Keratinocyte (primary cell): ENCODE measurements around the gene PFKFB3. TPM values are rescaled to one million over a fixed set of nuclear protein-coding genes. Genes with fewer than 3 reads are reported as not detected.
A peak's percentile ranks its signal among the peaks of the same experiment; 100 is the strongest.

ENCODE experiments used
- DNase-seq: peaks from one replicate; pipeline ENCODE4 v3.0.0-alpha.2; 2011; ENCODE audit warnings: low read depth, missing footprints, low spot score
- FAIRE-seq: peaks from 2 replicates; lab custom pipeline; 2011; peaks lifted over from hg19 to GRCh38; lab: Jason Lieb, UNC
- H2AFZ ChIP-seq: 2 replicates; pipeline ENCODE4 v1.6.0; 2012; ENCODE audit warnings: low read length, control low read depth, inconsistent platforms; ENCODE audit not compliant: control insufficient read depth
- H3K27ac ChIP-seq: 2 replicates; pipeline ENCODE4 v1.5.1; 2011; ENCODE audit warnings: low read length; ENCODE audit not compliant: control insufficient read depth, insufficient read depth
- H3K27me3 ChIP-seq: 3 replicates; pipeline ENCODE4 v1.6.0; 2011; ENCODE audit warnings: low read length; ENCODE audit not compliant: control insufficient read depth, insufficient read depth; ENCODE audit errors: extremely low read depth
- H3K36me3 ChIP-seq, 2 experiments: 2 replicates in 1 of 2; 3 replicates in 1 of 2; pipeline ENCODE4 v1.5.1; 2011; ENCODE audit warnings: low read length in 2 of 2, mild to moderate bottlenecking in 1 of 2; ENCODE audit not compliant: control insufficient read depth in 2 of 2, insufficient read depth in 2 of 2; ENCODE audit errors: extremely low read depth in 1 of 2
- H3K4me1 ChIP-seq: 3 replicates; pipeline ENCODE4 v1.5.1; 2011; ENCODE audit warnings: low read length; ENCODE audit not compliant: control insufficient read depth, insufficient read depth; ENCODE audit errors: extremely low read depth
- H3K4me2 ChIP-seq: 3 replicates; pipeline ENCODE4 v1.6.0; 2011; ENCODE audit warnings: low read depth, low read length; ENCODE audit not compliant: control insufficient read depth, insufficient read depth; ENCODE audit errors: extremely low read depth
- H3K4me3 ChIP-seq, 3 experiments: fragments of 200-600 bp in 1 of 3; sonication (generic) in 1 of 3; 2 replicates in 2 of 3; 3 replicates in 1 of 3; pipeline ENCODE4 v1.5.1; 2011 to 2016; ENCODE audit warnings: low read length in 3 of 3, mild to moderate bottlenecking in 3 of 3, control low read depth in 2 of 3, inconsistent platforms in 1 of 3, low read depth in 1 of 3, mixed read lengths in 1 of 3, mixed run types in 1 of 3, moderate library complexity in 1 of 3; ENCODE audit not compliant: control insufficient read depth in 2 of 3, insufficient read depth in 2 of 3; ENCODE audit errors: extremely low read depth in 1 of 3
- H3K79me2 ChIP-seq: 2 replicates; pipeline ENCODE4 v1.6.0; 2012; ENCODE audit warnings: low read length; ENCODE audit not compliant: control insufficient read depth, insufficient read depth
- H3K9ac ChIP-seq: 3 replicates; pipeline ENCODE4 v1.6.0; 2011; ENCODE audit warnings: low read length; ENCODE audit not compliant: control insufficient read depth, insufficient read depth; ENCODE audit errors: extremely low read depth
- H3K9me1 ChIP-seq: 3 replicates; pipeline ENCODE4 v1.6.0; 2011; ENCODE audit warnings: low read length; ENCODE audit not compliant: control insufficient read depth, insufficient read depth; ENCODE audit errors: extremely low read depth
- H3K9me3 ChIP-seq: 2 replicates; pipeline ENCODE4 v1.5.1; 2012; ENCODE audit warnings: low read depth, low read length; ENCODE audit not compliant: control insufficient read depth
- H4K20me1 ChIP-seq: 3 replicates; pipeline ENCODE4 v1.6.0; 2011; ENCODE audit warnings: low read length; ENCODE audit not compliant: control insufficient read depth, insufficient read depth; ENCODE audit errors: extremely low read depth
- EZH2 ChIP-seq: IDR thresholded peaks from one replicate; pipeline ENCODE4 v1.6.1; 2012; ENCODE audit warnings: inconsistent platforms, mild to moderate bottlenecking, low read length, moderate library complexity
- dilution Hi-C: fragments of 300-500 bp; cut with MboI; formaldehyde crosslinking; loops from one replicate; pipeline ENCODE4 v1.7.0; 2020; ENCODE audit warnings: low sequenced_read_pairs; ENCODE audit not compliant: extremely low pct_ligation_motif_present
- polyA plus RNA-seq, 5 experiments: library from polyadenylated mRNA; depleted of rRNA in 3 of 5; stranded (reverse) in 3 of 5; stranded (forward) in 1 of 5; unstranded in 1 of 5; fragments of >200 nt; gene quantifications; 1 replicate in 1 of 5; 2 replicates in 3 of 5; 3 replicates in 1 of 5; pipeline versions ENCODE4 v1.2.1 to v1.2.3, GENCODE V29; 2011 to 2012; ENCODE audit warnings: missing spikeins in 2 of 5, low read depth in 1 of 5, low replicate concordance in 1 of 5
- TF ChIP-seq, protein P1 (sequence below), 3 experiments: IDR thresholded peaks in 1 of 3; conservative IDR thresholded peaks in 1 of 3; optimal IDR thresholded peaks in 1 of 3; 2 replicates in 2 of 3; 3 replicates in 1 of 3; pipeline versions ENCODE3 to v1.5.1; 2011; ENCODE audit warnings: low read length in 3 of 3, mild to moderate bottlenecking in 3 of 3, moderate library complexity in 2 of 3, control low read depth in 1 of 3, inconsistent platforms in 1 of 3; ENCODE audit not compliant: insufficient read depth in 2 of 3; ENCODE audit errors: extremely low read depth in 1 of 3

Gene PFKFB3
- polyA plus RNA-seq, 1 donor (not counting 4 experiments of a cell fraction or from before 2014, with no cell fraction given) = 18.6 TPM

DNA sequence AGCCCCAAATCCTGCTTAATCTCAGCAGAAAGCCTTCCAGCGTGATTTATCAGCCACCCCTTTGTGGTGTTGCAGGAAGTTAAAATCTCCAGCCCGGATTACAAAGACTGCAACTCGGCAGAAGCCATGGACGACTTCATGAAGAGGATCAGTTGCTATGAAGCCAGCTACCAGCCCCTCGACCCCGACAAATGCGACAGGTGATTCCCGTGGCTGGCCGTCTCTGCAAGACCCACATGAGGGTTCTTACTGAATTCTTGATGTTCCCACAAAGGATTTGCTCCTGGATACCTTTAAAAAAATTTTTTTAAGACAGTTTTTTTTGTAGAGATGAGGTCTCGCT lies 16.7 kb downstream of the PFKFB3 start:
- Histone ChIP-seq H3K36me3 (peaks cover 42 to 50% of the 10 kb centered on the region in 2 experiments), H3K9ac (peak overlapping the region; percentile 20), H3K9me3 (no peaks in the 10 kb centered on the region), H3K9me1 (no peaks in the 10 kb centered on the region), H3K27me3 (no peaks in the 10 kb centered on the region), H3K4me1 (peaks cover 34% of the 10 kb centered on the region), H3K27ac (peak overlapping the region; percentile 63), H3K79me2 (peaks cover 2% of the 10 kb centered on the region), H4K20me1 (no peaks in the 10 kb centered on the region), H2AFZ (no peak overlapping the region), H3K4me2 (peak overlapping the region; percentile 67), H3K4me3 (no peak overlapping the region)
- TF ChIP-seq, protein P1, sequence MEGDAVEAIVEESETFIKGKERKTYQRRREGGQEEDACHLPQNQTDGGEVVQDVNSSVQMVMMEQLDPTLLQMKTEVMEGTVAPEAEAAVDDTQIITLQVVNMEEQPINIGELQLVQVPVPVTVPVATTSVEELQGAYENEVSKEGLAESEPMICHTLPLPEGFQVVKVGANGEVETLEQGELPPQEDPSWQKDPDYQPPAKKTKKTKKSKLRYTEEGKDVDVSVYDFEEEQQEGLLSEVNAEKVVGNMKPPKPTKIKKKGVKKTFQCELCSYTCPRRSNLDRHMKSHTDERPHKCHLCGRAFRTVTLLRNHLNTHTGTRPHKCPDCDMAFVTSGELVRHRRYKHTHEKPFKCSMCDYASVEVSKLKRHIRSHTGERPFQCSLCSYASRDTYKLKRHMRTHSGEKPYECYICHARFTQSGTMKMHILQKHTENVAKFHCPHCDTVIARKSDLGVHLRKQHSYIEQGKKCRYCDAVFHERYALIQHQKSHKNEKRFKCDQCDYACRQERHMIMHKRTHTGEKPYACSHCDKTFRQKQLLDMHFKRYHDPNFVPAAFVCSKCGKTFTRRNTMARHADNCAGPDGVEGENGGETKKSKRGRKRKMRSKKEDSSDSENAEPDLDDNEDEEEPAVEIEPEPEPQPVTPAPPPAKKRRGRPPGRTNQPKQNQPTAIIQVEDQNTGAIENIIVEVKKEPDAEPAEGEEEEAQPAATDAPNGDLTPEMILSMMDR (optimal IDR thresholded peaks at IDR 0.05 in 1 of 3, IDR thresholded peaks at IDR 0.05 in 1 of 3, conservative IDR thresholded peaks at IDR 0.05 in 1 of 3; ENCODE audit: extremely low read depth in 1 of 3, insufficient read depth in 2 of 3, low read length in 3 of 3) = no peak
- FAIRE-seq (no peak), DNase-seq (no peak)
- dilution Hi-C loops = no loop called here

DNA sequence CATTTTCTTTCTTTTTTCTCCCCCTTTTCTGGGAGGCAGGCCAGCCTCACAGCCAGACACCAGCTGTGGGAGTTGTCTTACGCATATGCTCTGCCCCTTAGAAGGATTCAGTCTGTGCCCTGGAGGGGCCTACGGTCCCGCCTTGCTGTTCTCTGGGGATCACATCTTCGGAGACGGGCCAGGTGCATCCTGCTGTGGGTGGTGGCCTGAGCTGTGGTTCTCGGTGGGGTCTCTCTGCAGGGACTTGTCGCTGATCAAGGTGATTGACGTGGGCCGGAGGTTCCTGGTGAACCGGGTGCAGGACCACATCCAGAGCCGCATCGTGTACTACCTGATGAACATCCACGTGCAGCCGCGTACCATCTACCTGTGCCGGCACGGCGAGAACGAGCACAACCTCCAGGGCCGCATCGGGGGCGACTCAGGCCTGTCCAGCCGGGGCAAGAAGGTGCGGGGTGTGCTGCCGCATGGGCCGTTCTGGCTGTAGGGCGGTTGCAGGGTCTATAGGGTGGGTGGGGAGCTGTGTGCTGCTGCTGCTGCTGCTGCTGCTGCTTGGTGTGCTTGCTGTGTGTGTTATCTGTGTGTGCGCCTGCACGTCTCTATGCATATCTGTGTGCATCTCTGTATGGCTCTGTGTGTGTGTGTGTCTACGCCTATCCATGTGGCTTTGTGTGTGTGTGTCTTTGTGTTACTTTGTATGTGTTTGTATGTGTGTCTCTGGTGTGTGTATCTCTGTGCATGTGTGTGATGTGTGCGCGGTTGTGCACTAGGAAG lies 17.9 kb downstream of the PFKFB3 start:
- peaks cover 37 to 46% of the 10 kb centered on the region in 2 experiments for H3K36me3 ChIP-seq
- FAIRE-seq (no peak), DNase-seq (no peak)
- H3K79me2 ChIP-seq = peaks cover 2% of the 10 kb centered on the region
- H3K9me3 ChIP-seq = no peaks in the 10 kb centered on the region
- H3K4me3 ChIP-seq = no peak overlapping the region
- peaks cover 34% of the 10 kb centered on the region for H3K4me1 ChIP-seq
- dilution Hi-C loops = no loop called here
- H3K27ac ChIP-seq = no peak overlapping the region
- H3K27me3 ChIP-seq = no peaks in the 10 kb centered on the region
- H4K20me1 ChIP-seq = no peaks in the 10 kb centered on the region
- H3K9me1 ChIP-seq = no peaks in the 10 kb centered on the region
- no peak overlapping the region for H3K9ac ChIP-seq
- no peak overlapping the region for H3K4me2 ChIP-seq
- no peak overlapping the region for H2AFZ ChIP-seq
- TF ChIP-seq, protein P1 (optimal IDR thresholded peaks at IDR 0.05 in 1 of 3, IDR thresholded peaks at IDR 0.05 in 1 of 3, conservative IDR thresholded peaks at IDR 0.05 in 1 of 3; ENCODE audit: extremely low read depth in 1 of 3, insufficient read depth in 2 of 3, low read length in 3 of 3) = no peak
- TF ChIP-seq EZH2 = no peak
